PC-3 (cell line): ENCODE measurements around the gene PLXNA2. TPM values are rescaled to one million over a fixed set of nuclear protein-coding genes. Genes with fewer than 3 reads are reported as not detected.

Experiments
- ATAC-seq: fragments of 200-7000 bp; cut with Tn5 transposase; 2 replicates; pipeline ENCODE4 v1.9.1; 2020; ENCODE audit warnings: mild to moderate bottlenecking, moderate library complexity
- BruUV-seq: library from RNA; stranded (reverse); fragments of 400-500 nt; replicated peaks from 2 replicates; lab custom pipeline; 2021; lab: Mats Ljungman, UMichigan
- CTCF ChIA-PET: fragments of 300-600 bp; sonication (Branson Sonifier 250); formaldehyde crosslinking; loops from one replicate; lab custom pipeline; 2022; ENCODE audit warnings: antibody characterized with exemption; lab: Charles Lee
- POLR2A ChIA-PET: fragments of 300-600 bp; sonication (Branson Sonifier 250); formaldehyde crosslinking; loops from one replicate; lab custom pipeline; 2022; ENCODE audit warnings: antibody characterized with exemption; ENCODE audit not compliant: unreplicated experiment; lab: Charles Lee
- DNase-seq: peaks from one replicate; pipeline ENCODE4 v3.0.0-alpha.2; 2015
- H2AFZ ChIP-seq: fragments of 300-600 bp; sonication (generic); 2 replicates; pipeline ENCODE4 v1.6.0; 2016; ENCODE audit warnings: antibody characterized with exemption, low read length
- H3F3A ChIP-seq: fragments of 300-600 bp; sonication (generic); one replicate; pipeline ENCODE4 v1.6.0; 2017; ENCODE audit warnings: antibody characterized with exemption, low read length, control low read depth, mild to moderate bottlenecking; ENCODE audit not compliant: unreplicated experiment
- H3K27ac ChIP-seq: fragments of 300-600 bp; sonication (generic); 2 replicates; pipeline ENCODE4 v1.5.1; 2016; ENCODE audit warnings: mild to moderate bottlenecking, low read length
- H3K27me3 ChIP-seq: fragments of 300-600 bp; sonication (generic); 2 replicates; pipeline ENCODE4 v1.6.1; 2016; ENCODE audit warnings: low read length, mixed read lengths
- H3K36me3 ChIP-seq: fragments of 300-600 bp; sonication (generic); 2 replicates; pipeline ENCODE4 v1.6.1; 2016; ENCODE audit warnings: low read depth, mixed run types, low read length, mixed read lengths
- H3K4me1 ChIP-seq: fragments of 300-600 bp; sonication (generic); 2 replicates; pipeline ENCODE4 v1.5.1; 2016; ENCODE audit warnings: low read length; ENCODE audit not compliant: insufficient read depth
- H3K4me2 ChIP-seq: fragments of 300-600 bp; sonication (generic); 2 replicates; pipeline ENCODE4 v1.6.0; 2016; ENCODE audit warnings: low read length
- H3K4me3 ChIP-seq: fragments of 300-600 bp; sonication (generic); 2 replicates; pipeline ENCODE4 v1.5.1; 2016; ENCODE audit warnings: mild to moderate bottlenecking, low read length, mixed read lengths
- H3K79me2 ChIP-seq: fragments of 300-600 bp; sonication (generic); 2 replicates; pipeline ENCODE4 v1.6.1; 2017; ENCODE audit warnings: low read length, mixed read lengths
- H3K9ac ChIP-seq: fragments of 300-600 bp; sonication (generic); 2 replicates; pipeline ENCODE4 v1.6.0; 2016; ENCODE audit warnings: mild to moderate bottlenecking, low read length
- H3K9me2 ChIP-seq: fragments of 300-600 bp; sonication (generic); replicated peaks from 2 replicates; pipeline ENCODE4 v1.6.1; 2016; ENCODE audit warnings: mixed run types, low read length, mixed read lengths
- H3K9me3 ChIP-seq: fragments of 300-600 bp; sonication (generic); 2 replicates; pipeline ENCODE4 v1.6.1; 2016; ENCODE audit warnings: low read length, mixed read lengths
- H4K20me1 ChIP-seq: fragments of 300-600 bp; sonication (generic); 2 replicates; pipeline ENCODE4 v1.6.1; 2016; ENCODE audit warnings: low read length, mixed read lengths
- EZH2 ChIP-seq: fragments of 300-600 bp; sonication (generic); IDR thresholded peaks from one replicate; pipeline ENCODE4 v1.6.1; 2017; ENCODE audit warnings: antibody characterized with exemption, mild to moderate bottlenecking, low read length; ENCODE audit not compliant: unreplicated experiment
- EZH2phosphoT487 ChIP-seq: fragments of 300-600 bp; sonication (generic); IDR thresholded peaks from 2 replicates; pipeline ENCODE4 v1.6.1; 2018; ENCODE audit warnings: mild to moderate bottlenecking, antibody characterized with exemption, low read length, borderline replicate concordance
- intact Hi-C: fragments of 100-400 bp; cut with micrococcal nuclease; formaldehyde crosslinking; loops from 2 replicates; pipeline ENCODE4 v1.9.0; 2023
- total RNA-seq: library from RNA; depleted of rRNA; stranded (reverse); fragments of >200 nt; gene quantifications from 2 replicates; pipeline ENCODE4 v1.2.3, GENCODE V29; 2014
- TF ChIP-seq, protein P1 (sequence below): fragments of 300-600 bp; sonication (generic); conservative IDR thresholded peaks from 2 replicates; pipeline ENCODE4 v1.5.1; 2017; ENCODE audit warnings: antibody characterized with exemption, low read depth, mild to moderate bottlenecking, low read length

PLXNA2 gene
- total RNA-seq, 1 experiment from 2014 or later: 16.2 TPM

DNA sequence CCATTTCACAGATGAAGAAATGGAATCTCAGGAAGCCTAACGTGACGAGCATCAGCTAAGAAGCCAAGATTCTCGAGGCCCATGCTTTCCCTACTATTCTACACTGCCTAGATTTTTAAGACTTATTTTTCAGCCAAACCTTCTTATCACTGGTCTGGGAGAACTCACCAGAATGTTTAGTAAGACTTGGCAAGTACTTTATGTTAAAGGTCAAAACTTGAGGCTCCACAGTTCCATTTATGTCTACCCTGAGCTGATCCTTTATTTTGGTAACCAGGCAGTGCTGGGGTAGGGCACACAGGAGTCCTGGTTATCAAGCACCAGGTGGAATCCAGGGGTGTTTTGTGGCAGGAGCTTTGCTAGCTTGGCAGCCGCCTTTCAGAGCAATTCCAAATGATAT lies 16.8 kb downstream of the PLXNA2 start:
- no peak overlapping the region for H2AFZ ChIP-seq
- intact Hi-C loops: no loop called here
- no peak overlapping the region for H3K27ac ChIP-seq
- H3K79me2 ChIP-seq: peaks cover 26% of the 10 kb centered on the region
- ATAC-seq: no peak
- H3K9ac ChIP-seq: no peak overlapping the region
- DNase-seq: no peak
- no peaks in the 10 kb centered on the region for H3K9me3 ChIP-seq
- no peaks in the 10 kb centered on the region for H3F3A ChIP-seq
- TF ChIP-seq EZH2: no peak
- TF ChIP-seq EZH2phosphoT487: no peak
- TF ChIP-seq, protein P1, sequence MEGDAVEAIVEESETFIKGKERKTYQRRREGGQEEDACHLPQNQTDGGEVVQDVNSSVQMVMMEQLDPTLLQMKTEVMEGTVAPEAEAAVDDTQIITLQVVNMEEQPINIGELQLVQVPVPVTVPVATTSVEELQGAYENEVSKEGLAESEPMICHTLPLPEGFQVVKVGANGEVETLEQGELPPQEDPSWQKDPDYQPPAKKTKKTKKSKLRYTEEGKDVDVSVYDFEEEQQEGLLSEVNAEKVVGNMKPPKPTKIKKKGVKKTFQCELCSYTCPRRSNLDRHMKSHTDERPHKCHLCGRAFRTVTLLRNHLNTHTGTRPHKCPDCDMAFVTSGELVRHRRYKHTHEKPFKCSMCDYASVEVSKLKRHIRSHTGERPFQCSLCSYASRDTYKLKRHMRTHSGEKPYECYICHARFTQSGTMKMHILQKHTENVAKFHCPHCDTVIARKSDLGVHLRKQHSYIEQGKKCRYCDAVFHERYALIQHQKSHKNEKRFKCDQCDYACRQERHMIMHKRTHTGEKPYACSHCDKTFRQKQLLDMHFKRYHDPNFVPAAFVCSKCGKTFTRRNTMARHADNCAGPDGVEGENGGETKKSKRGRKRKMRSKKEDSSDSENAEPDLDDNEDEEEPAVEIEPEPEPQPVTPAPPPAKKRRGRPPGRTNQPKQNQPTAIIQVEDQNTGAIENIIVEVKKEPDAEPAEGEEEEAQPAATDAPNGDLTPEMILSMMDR: no peak
- ChIA-PET CTCF (interaction anchor here (0.6 kb wide), 1 partner anchor 264 kb away, joined by 19 read pairs; no protein-coding TSS in a partner anchor), POLR2A (no interaction called here)
- BruUV-seq: no TSS peak
- H3K27me3 ChIP-seq: no peaks in the 10 kb centered on the region
- no peaks in the 10 kb centered on the region for H3K36me3 ChIP-seq
- 0 out of 2 replicates have a peak, but pooled peaks cover 2% of the 10 kb centered on the region for H4K20me1 ChIP-seq
- H3K4me3 ChIP-seq: no peak overlapping the region
- no peak overlapping the region for H3K4me2 ChIP-seq
- H3K9me2 ChIP-seq: no peaks in the 10 kb centered on the region
- peaks cover 31% of the 10 kb centered on the region for H3K4me1 ChIP-seq

- Histone ChIP-seq H3K27me3 (no peaks in the 10 kb centered on the region), H3K36me3 (no peaks in the 10 kb centered on the region), H3K27ac (no peak overlapping the region), H3K9ac (no peak overlapping the region), H4K20me1 (no peaks in the 10 kb centered on the region), H3K9me2 (no peaks in the 10 kb centered on the region), H2AFZ (no peak overlapping the region), H3K9me3 (no peaks in the 10 kb centered on the region), H3K4me2 (no peak overlapping the region), H3F3A (no peaks in the 10 kb centered on the region), H3K4me3 (no peak overlapping the region), H3K79me2 (peaks cover 29% of the 10 kb centered on the region), H3K4me1 (peaks cover 31% of the 10 kb centered on the region)
- ATAC-seq (no peak), DNase-seq (no peak)
- TF ChIP-seq, protein P1: no peak
- no peak for TF ChIP-seq EZH2phosphoT487
- ChIA-PET CTCF (interaction anchor here (0.6 kb wide), 1 partner anchor 19 kb away, joined by 4 read pairs; no protein-coding TSS in a partner anchor), POLR2A (no interaction called here)
- intact Hi-C loops: no loop called here
- no TSS peak for BruUV-seq
Measured at GRCh38 chr1:208225954-208226937, 17.9 kb downstream of the PLXNA2 start.
